ENCODE results near the gene PLEKHA8.

DNA sequence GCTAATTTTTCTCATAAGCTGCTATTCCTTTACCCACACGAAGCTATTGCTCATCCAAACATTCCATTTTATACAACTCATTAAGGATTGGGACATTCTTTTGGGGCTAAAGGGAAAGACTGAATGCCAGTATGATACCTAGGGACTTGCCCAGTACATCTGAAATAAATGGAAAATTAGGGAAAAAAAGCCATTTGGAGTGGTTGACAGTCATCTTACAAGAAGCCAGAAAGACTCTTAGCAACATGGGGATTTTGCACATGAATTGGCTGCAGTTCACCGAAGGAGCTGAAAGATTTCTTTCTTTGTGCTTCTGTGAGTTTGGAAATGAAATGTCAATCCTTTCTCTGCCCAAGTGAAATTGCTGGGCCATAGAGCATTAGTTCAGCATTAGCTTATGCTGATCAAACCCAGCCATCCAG is 63.3 kb downstream of the PLEKHA8 start:
- TF ChIP-seq, protein P1, sequence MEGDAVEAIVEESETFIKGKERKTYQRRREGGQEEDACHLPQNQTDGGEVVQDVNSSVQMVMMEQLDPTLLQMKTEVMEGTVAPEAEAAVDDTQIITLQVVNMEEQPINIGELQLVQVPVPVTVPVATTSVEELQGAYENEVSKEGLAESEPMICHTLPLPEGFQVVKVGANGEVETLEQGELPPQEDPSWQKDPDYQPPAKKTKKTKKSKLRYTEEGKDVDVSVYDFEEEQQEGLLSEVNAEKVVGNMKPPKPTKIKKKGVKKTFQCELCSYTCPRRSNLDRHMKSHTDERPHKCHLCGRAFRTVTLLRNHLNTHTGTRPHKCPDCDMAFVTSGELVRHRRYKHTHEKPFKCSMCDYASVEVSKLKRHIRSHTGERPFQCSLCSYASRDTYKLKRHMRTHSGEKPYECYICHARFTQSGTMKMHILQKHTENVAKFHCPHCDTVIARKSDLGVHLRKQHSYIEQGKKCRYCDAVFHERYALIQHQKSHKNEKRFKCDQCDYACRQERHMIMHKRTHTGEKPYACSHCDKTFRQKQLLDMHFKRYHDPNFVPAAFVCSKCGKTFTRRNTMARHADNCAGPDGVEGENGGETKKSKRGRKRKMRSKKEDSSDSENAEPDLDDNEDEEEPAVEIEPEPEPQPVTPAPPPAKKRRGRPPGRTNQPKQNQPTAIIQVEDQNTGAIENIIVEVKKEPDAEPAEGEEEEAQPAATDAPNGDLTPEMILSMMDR (IDR thresholded peaks at IDR 0.05; ENCODE audit: low read depth, low read length, poor library complexity, severe bottlenecking), result no peak
- no peak for TF ChIP-seq EZH2phosphoT487 (IDR thresholded peaks at IDR 0.05; ENCODE audit: borderline replicate concordance, low read length)

Measured in DOHH2 (cell line).